T-helper 1 cell (primary cell): ENCODE data around the gene DMBT1.
A peak's percentile ranks its signal among the peaks of the same experiment; 100 is the strongest.

Experiments
- DNase-seq, 5 donors: peaks; one replicate each; pipeline ENCODE4 v3.0.0-alpha.2; 2012 to 2020
- total RNA-seq, 4 donors: gene quantifications; one replicate each; lab custom pipeline; 2026; lab: John Stamatoyannopoulos, UW

Gene DMBT1
- total RNA-seq, result 0 reads per million in 4 donors

DNA sequence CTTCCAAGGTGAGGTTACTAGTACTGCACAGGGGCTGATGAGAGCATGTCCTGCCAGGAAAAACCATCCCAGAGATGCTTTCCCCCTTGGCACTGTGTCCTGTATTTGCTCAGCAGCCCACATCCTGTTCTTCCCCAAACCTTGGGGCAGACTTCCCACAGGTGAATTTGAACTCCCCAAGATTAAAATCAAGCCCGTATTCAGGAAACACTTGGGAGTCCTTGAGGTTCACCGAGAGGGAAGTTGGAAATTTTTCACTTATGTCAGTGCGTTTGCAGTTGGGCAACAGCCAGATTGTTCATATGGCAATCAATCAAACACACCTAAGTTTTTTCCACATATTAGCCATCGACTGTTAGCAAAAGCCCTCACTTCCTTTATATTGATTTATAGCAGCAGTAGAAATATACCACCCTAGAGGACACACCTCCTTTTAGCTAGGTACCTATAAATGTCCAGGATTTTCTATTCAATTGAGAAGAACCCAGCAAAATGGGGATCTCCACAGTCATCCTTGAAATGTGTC lies at the start of gene DMBT1:
Gene DMBT1, plus strand, starts transcription at position 476 of the 526 bp plus-strand sequence. Its CDS starts 17 bp downstream, at position 493.
- DNase-seq, result no peak

DNA sequence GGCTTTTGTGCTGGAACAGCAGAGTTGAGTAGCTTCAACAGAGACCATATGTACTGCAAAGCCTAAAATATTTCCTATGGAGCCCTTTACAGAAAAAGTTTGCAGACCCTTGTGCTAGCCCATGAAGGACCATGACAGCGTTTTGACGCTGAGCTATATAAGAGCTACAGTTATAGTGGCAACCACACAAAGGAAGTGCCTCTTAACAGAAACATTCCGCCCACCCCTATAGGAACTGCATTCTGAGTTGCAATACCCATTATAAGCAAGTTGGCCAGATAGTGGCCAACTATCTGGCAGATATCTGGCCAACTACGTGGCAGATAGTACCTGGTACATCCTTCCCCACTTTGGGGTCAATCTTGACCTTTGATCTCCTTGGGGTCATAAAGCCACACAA lies 47.5 kb upstream of the DMBT1 start:
- no peak for DNase-seq

GRCh38 chr10:122514045-122514840 lies 46.3 kb upstream of the DMBT1 start:
- DNase-seq, result no peak

DNA sequence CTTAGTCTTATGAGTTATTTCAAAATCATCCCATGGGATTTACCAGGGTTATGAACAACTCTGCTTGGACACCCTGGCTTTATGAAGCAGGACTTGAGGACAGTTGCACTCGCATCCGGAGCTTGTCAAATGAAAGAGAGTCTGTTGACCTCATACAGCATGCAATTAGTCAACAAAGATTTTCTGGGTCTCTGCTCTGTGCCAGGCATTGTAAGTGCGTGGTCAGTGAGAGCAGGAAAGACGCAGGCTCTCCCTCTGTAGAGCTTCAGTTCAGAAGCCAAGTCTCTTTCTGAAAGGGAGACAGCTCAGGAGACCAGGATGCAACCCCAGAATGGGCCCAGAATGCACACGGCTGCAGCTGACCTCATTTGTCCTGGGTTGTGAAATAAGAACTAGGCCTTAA lies 45.5 kb upstream of the DMBT1 start:
- DNase-seq, result no peak

GRCh38 chr10:122515588-122516231 lies 44.8 kb upstream of the DMBT1 start:
- DNase-seq, result peak in 4 of 5 donors; percentile 34 to 50 (median 40)

GRCh38 chr10:122516734-122517133 lies 43.8 kb upstream of the DMBT1 start:
- no peak for DNase-seq

GRCh38 chr10:122519144-122519543 lies 41.4 kb upstream of the DMBT1 start:
- DNase-seq, result no peak

- DNase-seq, result no peak
Observed at GRCh38 chr10:122519873-122520272, 40.7 kb upstream of the DMBT1 start.

DNA sequence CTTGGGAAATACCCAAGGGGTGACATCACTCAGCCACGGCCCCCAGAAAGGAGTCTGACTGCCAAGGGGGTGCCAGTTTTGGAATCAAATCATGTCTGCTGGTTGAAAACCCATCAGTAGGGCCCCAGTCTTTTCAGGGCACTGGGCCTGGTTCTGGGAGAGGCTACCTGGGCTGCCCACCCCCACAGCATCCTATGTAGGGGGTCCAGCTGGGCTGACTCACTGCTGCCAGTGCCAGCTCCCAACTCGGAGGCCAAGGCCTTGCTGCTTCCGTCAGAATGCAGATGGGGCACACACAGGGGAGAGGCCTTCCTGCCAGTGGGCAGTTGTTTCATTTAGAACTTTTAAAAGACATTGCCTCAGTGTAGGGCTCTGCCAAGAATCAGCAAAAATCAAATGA lies 39.5 kb upstream of the DMBT1 start:
- DNase-seq, result no peak

DNA sequence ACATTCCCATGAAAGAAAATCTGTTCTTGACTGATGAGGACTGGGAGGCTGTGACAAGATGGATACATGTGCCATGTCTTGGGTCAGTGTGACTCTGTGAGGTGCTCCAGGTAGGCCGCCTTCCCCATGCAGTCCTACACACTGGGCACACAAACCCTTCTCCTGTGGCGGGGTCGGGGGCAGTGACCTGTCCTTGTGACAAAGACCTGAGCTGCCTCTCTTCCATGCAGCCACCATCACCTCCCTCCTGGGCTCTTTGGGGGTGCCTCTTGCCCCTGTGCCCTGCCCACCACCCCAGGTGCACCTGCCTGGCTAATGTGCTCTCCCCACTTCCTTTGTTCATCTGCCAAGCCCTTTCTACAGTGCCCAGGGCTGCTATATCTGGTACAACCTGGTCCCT lies 35.7 kb upstream of the DMBT1 start:
- no peak for DNase-seq

DNA sequence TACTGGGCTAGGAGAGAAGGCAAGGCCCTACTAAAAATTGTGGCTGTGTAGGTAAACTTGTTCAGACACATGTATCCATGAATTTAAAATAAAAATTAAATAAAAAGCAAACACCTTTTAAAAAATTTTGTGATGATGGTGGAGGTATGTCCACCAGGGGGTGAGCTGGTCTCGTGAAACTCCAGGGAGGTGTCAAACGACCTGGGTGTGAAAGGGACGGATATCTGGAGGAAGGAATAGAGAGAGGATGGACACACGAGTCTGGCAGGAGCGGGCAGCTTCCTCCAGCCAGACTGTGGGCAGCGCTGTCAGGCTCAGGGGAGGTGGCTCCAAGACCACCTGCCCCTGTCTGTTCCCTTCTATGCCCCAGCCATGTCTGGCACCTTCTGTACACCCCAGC lies 34.8 kb upstream of the DMBT1 start:
- DNase-seq, result peak in 1 of 5 donors; percentile 9

- DNase-seq, result no peak
Observed at GRCh38 chr10:122526892-122527291, 33.7 kb upstream of the DMBT1 start.

- DNase-seq, result no peak
Observed at GRCh38 chr10:122530177-122530576, 30.4 kb upstream of the DMBT1 start.

DNA sequence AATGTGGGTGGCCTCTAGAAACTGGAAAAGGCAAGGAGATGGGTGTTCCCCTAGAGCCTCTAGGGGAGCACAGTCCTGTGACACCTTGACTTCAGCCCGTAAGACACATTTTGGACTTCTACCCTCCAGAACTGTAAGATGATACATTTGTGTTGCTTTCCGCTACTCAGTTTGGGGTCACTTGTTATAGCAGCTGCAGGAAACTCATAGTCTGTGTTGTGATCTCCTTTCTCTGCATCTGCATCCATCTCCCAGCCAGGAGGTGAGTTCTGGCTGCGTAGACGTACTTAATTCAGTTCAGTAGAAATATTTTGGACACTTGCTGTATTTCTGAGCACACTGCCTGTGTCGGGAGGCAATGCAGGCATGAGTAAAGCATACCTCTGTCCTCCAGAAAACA lies 29.3 kb upstream of the DMBT1 start:
- DNase-seq, result no peak

- DNase-seq, result no peak
Observed at GRCh38 chr10:122531939-122532338, 28.6 kb upstream of the DMBT1 start.

- DNase-seq, result no peak
Observed at GRCh38 chr10:122532601-122533296, 27.8 kb upstream of the DMBT1 start.

DNA sequence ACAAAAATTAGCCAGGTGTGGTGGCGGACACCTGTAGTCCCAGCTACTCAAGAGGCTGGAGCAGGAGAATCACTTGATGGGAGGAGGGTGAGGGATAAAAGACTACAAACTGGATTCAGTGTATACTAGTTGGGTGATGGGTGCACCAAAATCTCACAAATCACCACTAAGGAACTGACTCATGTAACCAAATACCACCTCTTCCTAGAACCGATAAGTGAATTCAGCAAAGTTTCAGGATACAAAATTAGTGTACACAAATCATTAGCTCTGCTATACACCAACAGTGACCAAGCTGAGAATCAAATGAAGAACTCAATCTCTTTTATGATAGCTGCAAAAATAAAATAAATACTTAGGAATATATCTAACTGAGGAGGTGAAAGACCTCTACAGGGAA lies 23.0 kb upstream of the DMBT1 start:
- DNase-seq, result peak in 1 of 5 donors; percentile 24

DNA sequence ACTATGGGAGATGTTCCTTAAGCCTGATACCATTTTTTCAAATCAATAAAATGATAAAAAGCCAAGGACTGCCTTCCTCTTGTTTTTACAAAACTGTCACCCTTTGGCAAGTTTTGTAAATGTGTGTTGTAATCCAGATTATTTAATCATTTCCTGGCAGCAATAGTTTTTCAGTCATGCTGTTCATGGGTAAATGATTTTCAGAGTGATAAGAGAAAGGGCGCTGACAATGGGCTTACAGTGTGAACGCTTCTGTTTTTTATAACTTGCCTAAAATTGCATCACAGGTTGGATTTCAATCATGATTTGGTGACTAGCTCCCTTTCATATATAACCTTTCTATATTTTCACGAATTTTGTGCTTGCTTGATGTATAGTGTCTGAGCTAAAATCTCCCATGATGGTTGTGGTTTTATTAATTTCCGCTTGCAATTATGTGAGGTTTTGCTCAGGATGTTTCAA lies 19.0 kb upstream of the DMBT1 start:
- peak in 1 of 5 donors; percentile 51 for DNase-seq

DNA sequence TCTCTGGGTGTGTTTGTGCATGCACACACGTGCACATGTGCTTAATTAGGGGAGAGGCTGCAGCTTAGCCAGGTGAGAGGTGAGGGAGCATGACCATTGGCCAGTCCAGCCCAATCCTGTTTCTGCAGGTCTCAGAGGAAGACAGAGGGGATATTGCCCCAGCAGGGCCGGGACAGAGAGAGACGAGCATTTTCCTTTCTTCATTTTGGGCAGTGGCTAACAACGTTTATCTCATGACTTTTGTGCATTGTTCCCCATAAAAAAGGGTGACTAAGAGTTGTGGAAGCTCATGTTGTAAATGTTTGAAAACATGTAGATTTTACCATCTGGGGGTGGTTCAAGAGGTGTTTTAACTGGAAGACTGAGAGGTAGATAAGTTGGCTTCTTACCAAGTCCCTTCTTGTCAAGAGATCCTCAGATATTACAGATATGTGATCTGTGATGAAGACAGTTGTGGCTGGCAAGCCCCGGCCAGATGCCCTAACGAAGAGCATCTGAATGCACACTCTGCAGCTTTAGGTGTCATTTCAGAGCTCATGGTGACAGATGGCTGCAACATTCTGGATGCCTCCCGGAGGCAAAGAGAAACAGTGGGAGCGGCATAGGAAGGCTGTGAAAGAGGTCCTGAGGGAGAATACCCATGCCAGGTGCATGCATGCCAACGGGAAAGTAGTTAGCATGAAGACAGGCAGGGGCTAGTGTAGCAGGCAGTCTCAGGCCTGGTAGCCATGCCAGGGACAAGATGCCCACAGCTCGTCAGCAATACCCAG lies 16.7 kb upstream of the DMBT1 start:
- DNase-seq, result no peak

- DNase-seq, result no peak
Observed at GRCh38 chr10:122544493-122544892, 16.1 kb upstream of the DMBT1 start.

GRCh38 chr10:122546242-122546641 lies 14.3 kb upstream of the DMBT1 start:
- DNase-seq, result no peak

GRCh38 chr10:122548407-122549085 lies 12.0 kb upstream of the DMBT1 start:
- DNase-seq, result no peak
